Tibial artery (tissue), 4 donors: ENCODE measurements around the gene TUB.

Experiments
- DNase-seq, 2 donors: peaks; one replicate each; pipeline ENCODE4 v3.0.0-alpha.2; 2019
- H3K27ac ChIP-seq, 2 donors: fragments of 200-600 bp; sonication (generic) in 1 of 2; 1 replicate in 1 of 2; 2 replicates in 1 of 2; pipeline ENCODE4 v1.5.1; 2018 to 2019; ENCODE audit warnings: mild to moderate bottlenecking in 1 of 2
- H3K27me3 ChIP-seq, 2 donors: fragments of 200-600 bp; sonication (generic) in 1 of 2; one replicate each; pipeline versions ENCODE4 v1.5.1 to v1.6.0; 2016 to 2019
- H3K36me3 ChIP-seq, 3 donors: fragments of 200-600 bp; sonication (generic) in 2 of 3; one replicate each; pipeline ENCODE4 v1.5.1; 2016 to 2019; ENCODE audit warnings: mild to moderate bottlenecking in 2 of 3
- H3K4me1 ChIP-seq, 4 donors: fragments of 200-600 bp; sonication (generic) in 2 of 4; 1 replicate in 3 of 4; 2 replicates in 1 of 4; pipeline ENCODE4 v1.5.1; 2016 to 2019
- H3K4me3 ChIP-seq, 2 donors: fragments of 200-600 bp; sonication (generic) in 1 of 2; 1 replicate in 1 of 2; 2 replicates in 1 of 2; pipeline ENCODE4 v1.5.1; 2018 to 2019; ENCODE audit warnings: mild to moderate bottlenecking in 2 of 2
- H3K9me3 ChIP-seq, 3 donors: fragments of 200-600 bp; sonication (generic) in 1 of 3; one replicate each; pipeline ENCODE4 v1.5.1; 2016 to 2019
- intact Hi-C: fragments of 100-400 bp; cut with DNase I; formaldehyde crosslinking; loops from one replicate; pipeline ENCODE4 v1.15.0; 2023; ENCODE audit warnings: low total_unique reads
- TF ChIP-seq, protein P1 (sequence below), 2 experiments: fragments of 200-600 bp in 1 of 2; fragments of 450-650 bp in 1 of 2; IDR thresholded peaks; one replicate each; pipeline ENCODE4 v1.5.1; 2017 to 2019; ENCODE audit warnings: antibody characterized with exemption in 2 of 2, mild to moderate bottlenecking in 1 of 2, moderate library complexity in 1 of 2

Gene TUB, protein sequence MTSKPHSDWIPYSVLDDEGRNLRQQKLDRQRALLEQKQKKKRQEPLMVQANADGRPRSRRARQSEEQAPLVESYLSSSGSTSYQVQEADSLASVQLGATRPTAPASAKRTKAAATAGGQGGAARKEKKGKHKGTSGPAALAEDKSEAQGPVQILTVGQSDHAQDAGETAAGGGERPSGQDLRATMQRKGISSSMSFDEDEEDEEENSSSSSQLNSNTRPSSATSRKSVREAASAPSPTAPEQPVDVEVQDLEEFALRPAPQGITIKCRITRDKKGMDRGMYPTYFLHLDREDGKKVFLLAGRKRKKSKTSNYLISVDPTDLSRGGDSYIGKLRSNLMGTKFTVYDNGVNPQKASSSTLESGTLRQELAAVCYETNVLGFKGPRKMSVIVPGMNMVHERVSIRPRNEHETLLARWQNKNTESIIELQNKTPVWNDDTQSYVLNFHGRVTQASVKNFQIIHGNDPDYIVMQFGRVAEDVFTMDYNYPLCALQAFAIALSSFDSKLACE

DNA sequence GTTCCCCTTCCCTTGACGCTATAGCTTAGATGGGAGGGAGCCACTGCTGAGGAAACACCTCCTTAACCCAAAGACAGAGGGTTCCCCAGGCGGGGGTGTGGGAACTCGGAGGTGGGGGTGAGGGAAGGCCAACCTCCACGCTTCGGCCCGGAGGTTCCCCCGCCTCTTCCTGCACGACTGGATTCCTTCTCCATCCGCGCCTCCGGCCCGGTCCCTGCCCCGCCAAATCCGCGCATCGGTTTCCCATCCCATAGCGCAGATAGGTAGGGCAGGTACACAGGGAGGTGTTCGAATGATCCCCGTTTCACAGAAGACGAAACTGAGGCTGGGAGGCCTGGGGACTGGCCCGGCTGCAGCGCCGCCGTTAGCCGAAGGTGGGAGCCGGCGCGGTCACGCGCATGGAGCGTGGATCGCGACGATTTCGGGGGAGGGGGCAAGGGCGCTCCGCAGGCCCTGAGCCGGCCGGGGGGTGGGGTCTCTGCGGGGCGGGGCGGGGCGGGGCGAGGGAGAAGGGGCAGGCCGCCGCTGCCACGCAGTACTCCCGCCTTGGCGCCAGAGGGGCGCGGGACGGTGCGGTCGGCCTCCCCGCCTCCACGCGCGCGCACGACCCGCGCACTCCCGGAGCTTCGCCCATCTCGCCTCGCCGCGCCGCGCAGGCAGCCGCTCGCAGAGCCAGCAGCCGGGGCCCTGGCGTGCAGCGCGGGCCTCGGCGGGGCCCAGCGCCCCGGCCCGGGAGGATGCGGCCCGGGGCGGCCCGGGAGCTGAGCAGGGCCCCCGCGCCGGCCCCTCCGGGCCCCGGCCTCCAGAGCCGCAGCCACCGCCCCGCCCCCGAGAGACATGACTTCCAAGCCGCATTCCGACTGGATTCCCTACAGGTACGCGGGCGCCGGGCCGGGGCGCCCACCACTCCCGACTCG, at the start of gene TUB:
TUB (plus strand) TSS at position 538 of the 917 bp plus-strand sequence; CDS start at position 838, 300 bp downstream.
- no peak within 1 kb of the TSS for H3K27ac ChIP-seq
- intact Hi-C loops, result no loop called here
- H3K27me3 ChIP-seq, result no peaks in the 10 kb centered on the region
- no peaks in the 10 kb centered on the region for H3K9me3 ChIP-seq
- H3K36me3 ChIP-seq, result no peaks in the 10 kb centered on the region
- H3K4me3 ChIP-seq, result peak within 1 kb of the TSS; percentile 54 to 63
- no peak for DNase-seq
- TF ChIP-seq, protein P1, sequence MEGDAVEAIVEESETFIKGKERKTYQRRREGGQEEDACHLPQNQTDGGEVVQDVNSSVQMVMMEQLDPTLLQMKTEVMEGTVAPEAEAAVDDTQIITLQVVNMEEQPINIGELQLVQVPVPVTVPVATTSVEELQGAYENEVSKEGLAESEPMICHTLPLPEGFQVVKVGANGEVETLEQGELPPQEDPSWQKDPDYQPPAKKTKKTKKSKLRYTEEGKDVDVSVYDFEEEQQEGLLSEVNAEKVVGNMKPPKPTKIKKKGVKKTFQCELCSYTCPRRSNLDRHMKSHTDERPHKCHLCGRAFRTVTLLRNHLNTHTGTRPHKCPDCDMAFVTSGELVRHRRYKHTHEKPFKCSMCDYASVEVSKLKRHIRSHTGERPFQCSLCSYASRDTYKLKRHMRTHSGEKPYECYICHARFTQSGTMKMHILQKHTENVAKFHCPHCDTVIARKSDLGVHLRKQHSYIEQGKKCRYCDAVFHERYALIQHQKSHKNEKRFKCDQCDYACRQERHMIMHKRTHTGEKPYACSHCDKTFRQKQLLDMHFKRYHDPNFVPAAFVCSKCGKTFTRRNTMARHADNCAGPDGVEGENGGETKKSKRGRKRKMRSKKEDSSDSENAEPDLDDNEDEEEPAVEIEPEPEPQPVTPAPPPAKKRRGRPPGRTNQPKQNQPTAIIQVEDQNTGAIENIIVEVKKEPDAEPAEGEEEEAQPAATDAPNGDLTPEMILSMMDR (IDR thresholded peaks at IDR 0.05), result no peak
- H3K4me1 ChIP-seq, result peaks cover 0 to 14% (median 6%) of the 10 kb centered on the region in 4 donors

DNA sequence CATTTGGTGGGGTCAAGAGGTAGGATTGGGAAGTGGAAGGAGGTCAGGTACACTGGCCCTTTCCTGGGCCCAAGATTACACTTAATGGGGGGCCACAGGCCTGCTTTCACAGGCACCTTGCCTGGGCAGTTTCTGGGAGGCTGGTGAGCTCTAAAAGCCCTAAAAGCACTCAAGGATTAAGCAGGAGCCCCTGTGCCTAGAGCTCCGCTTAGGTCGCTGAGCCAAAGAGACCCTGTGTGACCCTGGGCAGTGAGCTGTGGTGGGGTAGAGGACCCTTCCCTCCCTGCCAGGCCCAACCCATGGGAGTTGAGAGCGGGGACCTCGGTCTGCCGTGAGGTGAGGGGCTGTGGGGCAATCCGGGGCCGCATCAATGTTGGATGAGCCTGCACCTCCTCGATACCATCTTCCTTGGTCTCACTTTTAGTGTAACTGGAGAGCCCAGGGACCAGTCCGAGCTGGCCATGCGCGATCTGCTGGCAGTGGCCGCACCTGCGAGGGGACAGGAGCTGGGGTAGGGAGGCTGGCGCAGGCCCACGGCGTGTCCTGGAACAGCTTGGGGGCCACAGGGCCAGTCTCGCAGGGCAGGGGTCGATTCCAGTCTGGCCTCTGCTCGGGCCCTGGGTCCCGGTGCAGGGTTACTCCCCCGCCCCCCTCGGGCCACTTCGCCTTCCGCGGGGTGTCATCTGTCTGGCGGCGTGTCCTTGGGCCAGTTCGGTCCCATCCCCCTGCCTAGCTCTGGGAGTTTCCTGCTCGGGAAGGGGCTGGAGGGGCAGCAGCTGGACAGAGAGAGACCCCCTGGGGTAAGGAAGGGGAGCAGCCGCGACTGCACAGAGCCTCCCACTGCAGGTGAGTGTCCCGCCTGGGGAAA, 49.5 kb upstream of the TUB start:
- Histone ChIP-seq H3K4me3 (no peak overlapping the region), H3K9me3 (no peaks in the 10 kb centered on the region), H3K27ac (no peak overlapping the region), H3K4me1 (peaks cover 0 to 10% (median 2%) of the 10 kb centered on the region in 4 donors), H3K27me3 (peaks cover 0 to 30% of the 10 kb centered on the region in 2 donors), H3K36me3 (no peaks in the 10 kb centered on the region)
- no peak for DNase-seq
- TF ChIP-seq, protein P1 (IDR thresholded peaks at IDR 0.05), result no peak
- intact Hi-C loops, result loop anchor here (2.0 kb wide), 1 partner anchor 57 kb away; no protein-coding TSS in a partner anchor

DNA sequence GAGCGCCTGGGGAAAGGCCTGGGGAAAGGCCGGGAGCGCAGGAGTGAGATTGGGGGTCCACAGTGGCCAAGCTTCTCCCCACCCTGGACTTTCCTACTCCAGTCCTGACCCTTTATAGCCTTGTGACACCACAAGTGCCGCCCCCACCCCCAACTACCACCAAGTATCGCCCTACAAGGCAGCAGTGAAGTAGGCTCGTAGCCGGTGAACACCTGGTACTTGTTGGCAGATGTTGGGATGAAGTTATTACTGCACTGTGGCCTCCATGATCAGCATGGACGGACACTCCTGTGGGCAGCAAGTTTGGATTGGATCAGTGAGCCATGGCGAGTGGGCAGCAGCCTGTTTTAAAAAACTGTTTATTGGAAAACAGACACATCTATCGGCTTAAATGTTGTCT, 48.9 kb upstream of the TUB start:
- no peak for DNase-seq
- Histone ChIP-seq H3K27ac (no peak overlapping the region), H3K27me3 (peaks cover 0 to 30% of the 10 kb centered on the region in 2 donors), H3K4me3 (no peak overlapping the region), H3K4me1 (peaks cover 0 to 10% (median 2%) of the 10 kb centered on the region in 4 donors), H3K9me3 (no peaks in the 10 kb centered on the region), H3K36me3 (no peaks in the 10 kb centered on the region)
- intact Hi-C loops, result loop anchor here (2.0 kb wide), 1 partner anchor 57 kb away; no protein-coding TSS in a partner anchor
- TF ChIP-seq, protein P1 (IDR thresholded peaks at IDR 0.05), result no peak

DNA sequence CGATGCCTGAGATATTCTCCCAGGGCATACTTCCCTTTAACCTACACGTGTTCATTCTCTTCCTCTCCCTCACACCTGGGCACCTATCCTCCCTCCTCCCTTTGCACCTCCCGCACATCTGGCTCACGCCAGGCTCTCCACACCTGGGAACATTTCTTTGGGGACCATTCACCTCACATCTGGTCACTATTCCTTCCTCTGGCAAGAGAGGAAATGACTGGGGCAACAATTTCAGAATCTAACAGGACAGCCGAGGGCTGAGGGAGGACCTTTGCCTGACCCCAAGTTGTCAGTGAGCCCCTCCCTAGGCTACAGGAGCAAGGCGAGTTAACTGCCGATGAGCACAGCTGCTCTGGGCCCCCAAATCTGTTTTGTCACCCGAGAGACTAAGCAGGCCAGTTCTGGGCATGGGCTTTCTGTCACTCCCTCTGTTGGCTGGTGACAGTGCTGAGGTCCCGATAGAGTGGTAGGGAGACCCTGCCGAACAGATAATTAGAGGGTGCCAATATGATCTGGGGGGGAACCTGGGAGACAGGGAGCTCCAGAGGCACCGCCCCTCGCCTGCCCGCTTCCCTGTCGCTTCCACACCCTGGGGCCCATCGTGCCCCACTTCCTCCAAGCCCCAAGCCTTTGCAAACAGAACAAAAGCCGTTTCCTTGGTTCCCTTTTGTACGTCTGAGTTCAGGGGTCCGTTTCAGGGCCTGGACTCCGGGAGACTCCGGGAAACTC, 48.3 kb upstream of the TUB start:
- H3K36me3 ChIP-seq, result no peaks in the 10 kb centered on the region
- H3K9me3 ChIP-seq, result no peaks in the 10 kb centered on the region
- H3K27me3 ChIP-seq, result peaks cover 0 to 30% of the 10 kb centered on the region in 2 donors
- TF ChIP-seq, protein P1 (IDR thresholded peaks at IDR 0.05), result no peak
- H3K4me3 ChIP-seq, result no peak overlapping the region
- intact Hi-C loops, result loop anchor here (2.0 kb wide), 1 partner anchor 56 kb away; no protein-coding TSS in a partner anchor
- no peak for DNase-seq
- no peak overlapping the region for H3K27ac ChIP-seq
- peaks cover 0 to 10% (median 2%) of the 10 kb centered on the region in 4 donors for H3K4me1 ChIP-seq
